ENCODE results near the gene TSC2.

DNA sequence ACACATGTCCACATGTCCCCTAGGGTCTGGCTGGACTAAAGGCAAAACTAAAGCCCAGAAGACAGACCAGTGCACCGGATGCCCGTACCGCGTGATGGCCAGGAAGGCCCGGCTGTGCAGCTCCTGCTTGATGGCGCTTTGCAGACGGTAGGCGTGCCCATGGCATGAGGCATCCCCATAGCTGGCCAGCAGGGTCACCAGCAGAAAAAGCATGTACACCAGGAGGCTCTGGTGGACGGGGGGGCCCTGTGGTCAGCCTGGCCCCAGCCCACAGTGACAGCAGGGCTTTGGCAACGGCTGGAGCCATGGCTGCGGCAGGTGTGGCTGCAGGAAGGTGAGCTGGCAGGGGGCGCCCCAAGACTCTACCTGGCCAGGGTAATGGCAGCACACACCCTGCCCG is 45.1 kb downstream of the TSC2 start:
- TF ChIP-seq TAF1 (IDR thresholded peaks at IDR 0.05; ENCODE audit: low read depth, low read length) = no peak
- TF ChIP-seq SPI1 (IDR thresholded peaks at IDR 0.05; ENCODE audit: low read depth, low read length) = no peak
- TF ChIP-seq POLR2AphosphoS5 (IDR thresholded peaks at IDR 0.05; ENCODE audit: low read depth, low read length) = no peak
